GM23248 (cell line): ENCODE data around the gene TNFRSF11A. TPM values are rescaled to one million over a fixed set of nuclear protein-coding genes. Genes with fewer than 3 reads are reported as not detected.

Source experiments
- DNase-seq: peaks from one replicate; pipeline ENCODE4 v3.0.0-alpha.2; 2015
- H2AFZ ChIP-seq: fragments of 200-600 bp; sonication (generic); 2 replicates; pipeline ENCODE4 v1.6.1; 2016; ENCODE audit warnings: antibody characterized with exemption
- H3F3A ChIP-seq: fragments of 200-600 bp; sonication (generic); 2 replicates; pipeline ENCODE4 v1.6.1; 2016; ENCODE audit warnings: mild to moderate bottlenecking, antibody characterized with exemption, mixed run types; ENCODE audit not compliant: insufficient read depth
- H3K27ac ChIP-seq: fragments of 200-600 bp; sonication (generic); 2 replicates; pipeline ENCODE4 v1.5.1; 2016; ENCODE audit warnings: mild to moderate bottlenecking
- H3K27me3 ChIP-seq: fragments of 200-600 bp; sonication (generic); replicated peaks from 2 replicates; pipeline ENCODE4 v1.6.1; 2016; ENCODE audit warnings: mild to moderate bottlenecking; ENCODE audit not compliant: insufficient read depth
- H3K36me3 ChIP-seq: fragments of 200-600 bp; sonication (generic); 2 replicates; pipeline ENCODE4 v1.6.1; 2016; ENCODE audit warnings: low read depth, mild to moderate bottlenecking
- H3K4me1 ChIP-seq: fragments of 200-600 bp; sonication (generic); 2 replicates; pipeline ENCODE4 v1.6.1; 2016; ENCODE audit warnings: mild to moderate bottlenecking; ENCODE audit not compliant: insufficient read depth
- H3K4me2 ChIP-seq: fragments of 200-600 bp; sonication (generic); one replicate; pipeline ENCODE4 v1.6.1; 2016; ENCODE audit warnings: mild to moderate bottlenecking; ENCODE audit not compliant: unreplicated experiment
- H3K4me3 ChIP-seq: fragments of 200-600 bp; sonication (generic); 2 replicates; pipeline ENCODE4 v1.5.1; 2016; ENCODE audit warnings: mild to moderate bottlenecking
- H3K79me2 ChIP-seq: fragments of 200-600 bp; sonication (generic); 2 replicates; pipeline ENCODE4 v1.6.1; 2016; ENCODE audit warnings: mild to moderate bottlenecking; ENCODE audit not compliant: insufficient read depth
- H3K9ac ChIP-seq: fragments of 200-600 bp; sonication (generic); 2 replicates; pipeline ENCODE4 v1.6.1; 2016; ENCODE audit warnings: mild to moderate bottlenecking
- H3K9me2 ChIP-seq: fragments of 200-600 bp; sonication (generic); 2 replicates; pipeline ENCODE4 v1.6.1; 2016; ENCODE audit warnings: mixed run types, mild to moderate bottlenecking, moderate library complexity; ENCODE audit not compliant: insufficient read depth
- H3K9me3 ChIP-seq: fragments of 200-600 bp; sonication (generic); one replicate; pipeline ENCODE4 v1.6.1; 2017; ENCODE audit warnings: low read depth
- H4K20me1 ChIP-seq: fragments of 200-600 bp; sonication (generic); 2 replicates; pipeline ENCODE4 v1.6.0; 2016; ENCODE audit not compliant: insufficient read depth
- EZH2 ChIP-seq: fragments of 200-600 bp; sonication (generic); IDR thresholded peaks from 2 replicates; pipeline ENCODE4 v1.6.1; 2018; ENCODE audit warnings: antibody characterized with exemption, mild to moderate bottlenecking; ENCODE audit not compliant: insufficient read depth, poor library complexity, severe bottlenecking
- EZH2phosphoT487 ChIP-seq: fragments of 200-600 bp; sonication (generic); IDR thresholded peaks from 2 replicates; pipeline ENCODE4 v1.6.1; 2018; ENCODE audit warnings: antibody characterized with exemption, moderate library complexity, mild to moderate bottlenecking, low read depth; ENCODE audit not compliant: insufficient read depth
- WGBS, 2 experiments: methylation state at CpG; one replicate each; pipeline ENCODE4 v1.1.6; 2015 to 2017; ENCODE audit warnings: low lambda C conversion rate in 2 of 2, low coverage in 1 of 2; ENCODE audit errors: missing lambda C conversion rate in 2 of 2; 5-methylcytosine and 5-hydroxymethylcytosine counted together
- in situ Hi-C: fragments of 300-500 bp; cut with MboI; formaldehyde crosslinking; loops from 2 replicates; pipeline ENCODE4 v1.15.0; 2020
- polyA plus RNA-seq: library from polyadenylated mRNA; unstranded; fragments of >200 nt; fragmentation: Nextera tagmentation; extraction: Ambion mirVana; gene quantifications from 2 replicates; pipeline ENCODE4 v1.2.1, GENCODE V29; 2016
- total RNA-seq: library from RNA; depleted of rRNA; stranded (reverse); fragments of >200 nt; shearing (Covaris generic); gene quantifications from 2 replicates; pipeline ENCODE4 v1.2.3, GENCODE V29; 2014

TNFRSF11A gene
- total and polyA plus RNA-seq, 2 experiments from 2014 or later = 0.09 to 0.22 TPM

DNA sequence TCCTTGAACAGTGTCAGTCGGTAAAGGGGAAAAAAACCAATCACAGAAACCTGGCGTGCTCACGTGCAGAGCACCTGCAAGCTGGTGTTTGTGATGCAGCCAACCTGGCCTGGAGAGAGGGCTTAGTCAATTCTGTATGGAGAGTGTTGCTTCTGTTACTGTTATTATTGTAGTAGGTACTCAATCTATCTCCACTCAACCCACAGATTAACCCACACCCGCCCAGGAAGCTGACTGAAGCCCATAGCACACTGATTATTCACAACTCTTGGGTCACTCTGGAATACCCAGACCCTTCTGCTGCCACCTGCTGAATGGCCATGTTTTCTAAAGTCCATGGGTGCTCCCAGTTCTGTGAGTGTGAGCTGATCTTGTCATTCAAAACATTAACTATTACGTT lies 53.9 kb downstream of the TNFRSF11A start:
- H3K79me2 ChIP-seq = no peaks in the 10 kb centered on the region
- H4K20me1 ChIP-seq = no peaks in the 10 kb centered on the region
- no peak overlapping the region for H3K4me2 ChIP-seq
- no peak overlapping the region for H2AFZ ChIP-seq
- no peaks in the 10 kb centered on the region for H3K27me3 ChIP-seq
- WGBS, 2 experiments = 57 to 62% methylated on average over 5 of the region's 5 CpGs
- H3K4me1 ChIP-seq = no peaks in the 10 kb centered on the region
- TF ChIP-seq EZH2phosphoT487 (no peak), EZH2 (no peak)
- H3K27ac ChIP-seq = no peak overlapping the region
- H3K9ac ChIP-seq = no peak overlapping the region
- no peaks in the 10 kb centered on the region for H3K9me2 ChIP-seq
- DNase-seq = peak; percentile 2
- no peaks in the 10 kb centered on the region for H3K9me3 ChIP-seq
- no peaks in the 10 kb centered on the region for H3K36me3 ChIP-seq
- H3K4me3 ChIP-seq = no peak overlapping the region
- in situ Hi-C loops = no loop called here
- H3F3A ChIP-seq = no peaks in the 10 kb centered on the region

DNA sequence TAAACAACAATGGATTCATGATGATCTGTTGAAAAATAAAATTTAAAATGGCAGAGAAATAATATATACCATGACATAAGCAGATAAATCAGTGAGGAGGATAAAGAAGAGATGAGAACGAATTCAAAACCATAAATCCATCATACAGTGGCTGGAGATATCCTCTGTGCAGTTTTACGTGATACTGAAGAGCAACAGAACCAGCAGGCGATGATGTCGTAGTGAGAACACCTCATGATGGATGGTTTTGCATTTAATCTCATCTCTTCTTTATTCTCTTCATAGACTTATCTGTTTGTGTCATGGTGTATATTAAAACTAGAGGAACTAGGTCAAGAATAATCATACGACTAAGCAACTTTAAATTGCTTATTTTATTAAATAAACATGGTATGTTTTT lies 56.3 kb downstream of the TNFRSF11A start:
- Histone ChIP-seq H3K9me2 (no peaks in the 10 kb centered on the region), H3K4me3 (no peak overlapping the region), H3K79me2 (no peaks in the 10 kb centered on the region), H3K27me3 (no peaks in the 10 kb centered on the region), H2AFZ (no peak overlapping the region), H3F3A (no peaks in the 10 kb centered on the region), H4K20me1 (no peaks in the 10 kb centered on the region), H3K4me2 (no peak overlapping the region), H3K9ac (no peak overlapping the region), H3K9me3 (no peaks in the 10 kb centered on the region), H3K4me1 (no peaks in the 10 kb centered on the region), H3K27ac (no peak overlapping the region), H3K36me3 (no peaks in the 10 kb centered on the region)
- TF ChIP-seq EZH2phosphoT487 (no peak), EZH2 (no peak)
- DNase-seq = no peak
- WGBS, 2 experiments = 51% methylated on average over 5 of the region's 5 CpGs
- in situ Hi-C loops = no loop called here

DNA sequence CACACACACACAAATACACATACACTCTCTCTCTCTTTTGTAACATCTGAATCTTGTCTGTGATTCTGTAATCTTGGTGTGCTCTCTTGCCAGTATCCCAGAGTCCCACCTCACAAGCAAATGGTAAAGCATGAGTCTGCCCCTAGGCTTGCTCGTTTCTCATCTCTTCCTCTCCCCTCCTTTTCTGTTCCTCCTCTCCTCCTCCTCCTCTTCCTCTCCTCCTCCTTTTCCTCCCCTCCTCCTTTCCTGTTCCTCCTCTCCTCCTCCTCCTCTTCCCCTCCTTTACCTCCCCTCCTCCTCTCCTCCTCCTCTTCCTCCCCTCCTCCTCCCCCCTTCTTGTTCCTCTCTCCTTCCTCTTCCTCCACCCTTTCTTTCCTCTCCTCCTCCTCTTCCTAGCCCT lies 59.0 kb downstream of the TNFRSF11A start:
- H2AFZ ChIP-seq = no peak overlapping the region
- WGBS, 2 experiments = 0 to 13% methylated on average over 1 of the region's 1 CpG
- H3K9me3 ChIP-seq = no peaks in the 10 kb centered on the region
- TF ChIP-seq EZH2phosphoT487 (no peak), EZH2 (no peak)
- no peaks in the 10 kb centered on the region for H4K20me1 ChIP-seq
- H3K4me2 ChIP-seq = no peak overlapping the region
- H3K27me3 ChIP-seq = no peaks in the 10 kb centered on the region
- H3K4me1 ChIP-seq = no peaks in the 10 kb centered on the region
- no peaks in the 10 kb centered on the region for H3K79me2 ChIP-seq
- DNase-seq = no peak
- no peak overlapping the region for H3K9ac ChIP-seq
- H3K27ac ChIP-seq = no peak overlapping the region
- in situ Hi-C loops = no loop called here
- H3K4me3 ChIP-seq = no peak overlapping the region
- no peaks in the 10 kb centered on the region for H3F3A ChIP-seq
- H3K9me2 ChIP-seq = no peaks in the 10 kb centered on the region
- H3K36me3 ChIP-seq = no peaks in the 10 kb centered on the region

DNA sequence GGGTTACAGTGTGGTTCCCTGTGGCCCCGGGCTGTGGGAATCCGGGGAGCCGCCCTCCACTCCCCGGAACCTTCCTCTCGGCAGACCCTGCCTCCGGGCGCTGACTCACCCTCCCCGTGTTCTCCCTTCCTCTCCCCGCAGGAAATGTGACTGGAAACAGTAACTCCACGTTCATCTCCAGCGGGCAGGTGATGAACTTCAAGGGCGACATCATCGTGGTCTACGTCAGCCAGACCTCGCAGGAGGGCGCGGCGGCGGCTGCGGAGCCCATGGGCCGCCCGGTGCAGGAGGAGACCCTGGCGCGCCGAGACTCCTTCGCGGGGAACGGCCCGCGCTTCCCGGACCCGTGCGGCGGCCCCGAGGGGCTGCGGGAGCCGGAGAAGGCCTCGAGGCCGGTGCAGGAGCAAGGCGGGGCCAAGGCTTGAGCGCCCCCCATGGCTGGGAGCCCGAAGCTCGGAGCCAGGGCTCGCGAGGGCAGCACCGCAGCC lies 59.5 kb downstream of the TNFRSF11A start:
- Histone ChIP-seq H3K36me3 (no peaks in the 10 kb centered on the region), H2AFZ (no peak overlapping the region), H3K27me3 (no peaks in the 10 kb centered on the region), H4K20me1 (no peaks in the 10 kb centered on the region), H3K4me3 (no peak overlapping the region), H3F3A (no peaks in the 10 kb centered on the region), H3K4me1 (no peaks in the 10 kb centered on the region), H3K9ac (no peak overlapping the region), H3K9me2 (no peaks in the 10 kb centered on the region), H3K27ac (no peak overlapping the region), H3K79me2 (no peaks in the 10 kb centered on the region), H3K4me2 (no peak overlapping the region), H3K9me3 (no peaks in the 10 kb centered on the region)
- no peak for DNase-seq
- in situ Hi-C loops = no loop called here
- WGBS, 2 experiments = 86% methylated on average over 42 to 46 of the region's 46 CpGs
- TF ChIP-seq EZH2 = no peak
- no peak for TF ChIP-seq EZH2phosphoT487

DNA sequence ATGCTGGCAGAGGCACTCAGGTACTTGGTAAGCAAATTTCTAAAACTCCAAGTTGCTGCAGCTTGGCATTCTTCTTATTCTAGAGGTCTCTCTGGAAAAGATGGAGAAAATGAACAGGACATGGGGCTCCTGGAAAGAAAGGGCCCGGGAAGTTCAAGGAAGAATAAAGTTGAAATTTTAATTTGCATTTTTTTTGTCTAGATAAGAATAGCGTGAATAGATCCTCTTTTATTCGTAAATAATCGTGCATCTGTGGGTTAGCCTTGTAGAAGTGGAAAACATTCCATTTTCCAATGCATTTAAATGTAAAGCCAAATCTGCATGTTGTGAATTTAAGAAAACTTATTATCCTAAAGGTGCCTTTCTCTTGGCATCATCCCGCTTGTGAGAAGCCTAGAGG lies 61.0 kb downstream of the TNFRSF11A start:
- H2AFZ ChIP-seq = no peak overlapping the region
- H3K9ac ChIP-seq = no peak overlapping the region
- TF ChIP-seq EZH2 = no peak
- no peak for TF ChIP-seq EZH2phosphoT487
- no peaks in the 10 kb centered on the region for H3F3A ChIP-seq
- in situ Hi-C loops = no loop called here
- no peak overlapping the region for H3K4me3 ChIP-seq
- H3K27ac ChIP-seq = no peak overlapping the region
- DNase-seq = no peak
- no peaks in the 10 kb centered on the region for H3K36me3 ChIP-seq
- no peaks in the 10 kb centered on the region for H3K9me2 ChIP-seq
- H4K20me1 ChIP-seq = no peaks in the 10 kb centered on the region
- H3K79me2 ChIP-seq = no peaks in the 10 kb centered on the region
- H3K27me3 ChIP-seq = 0 out of 2 replicates have a peak, but pooled peaks cover 7% of the 10 kb centered on the region
- 82 to 87% methylated on average over 5 of the region's 5 CpGs for WGBS, 2 experiments
- no peaks in the 10 kb centered on the region for H3K9me3 ChIP-seq
- no peaks in the 10 kb centered on the region for H3K4me1 ChIP-seq
- H3K4me2 ChIP-seq = no peak overlapping the region
